Upper lobe of left lung (tissue), 6 donors: ENCODE data around the gene CARMIL1. TPM values are rescaled to one million over a fixed set of nuclear protein-coding genes. Genes with fewer than 3 reads are reported as not detected.

ENCODE experiments used
- ATAC-seq, 2 donors: fragments of 200-7000 bp; cut with Tn5 transposase; one replicate each; pipeline ENCODE4 v1.9.1; 2022; ENCODE audit warnings: mild to moderate bottlenecking in 2 of 2, moderate library complexity in 2 of 2; ENCODE audit not compliant: low FRiP score in 2 of 2
- DNase-seq, 2 donors: peaks; one replicate each; pipeline ENCODE4 v3.0.0-alpha.2; 2019 to 2020
- H3K27ac ChIP-seq, 4 donors: fragments of 200-600 bp; sonication (generic); one replicate each; pipeline ENCODE4 v1.5.1; 2016 to 2019
- H3K27me3 ChIP-seq, 4 donors: fragments of 200-600 bp; sonication (generic); one replicate each; pipeline ENCODE4 v1.5.1; 2017 to 2019
- H3K36me3 ChIP-seq, 4 donors: fragments of 200-600 bp; sonication (generic); one replicate each; pipeline ENCODE4 v1.5.1; 2016 to 2019
- H3K4me1 ChIP-seq, 4 donors: fragments of 200-600 bp; sonication (generic); one replicate each; pipeline ENCODE4 v1.5.1; 2018 to 2019
- H3K4me3 ChIP-seq, 4 donors: fragments of 200-600 bp; sonication (generic); one replicate each; pipeline ENCODE4 v1.5.1; 2017 to 2019; ENCODE audit warnings: mild to moderate bottlenecking in 2 of 4, moderate library complexity in 1 of 4
- H3K9me3 ChIP-seq, 4 donors: fragments of 200-600 bp; sonication (generic); one replicate each; pipeline ENCODE4 v1.5.1; 2018 to 2019
- EP300 ChIP-seq, 4 donors: sonication (generic); formaldehyde crosslinking; IDR thresholded peaks; one replicate each; pipeline ENCODE4 v1.5.1; 2017; ENCODE audit warnings: antibody characterized with exemption in 4 of 4, control low read depth in 2 of 4
- POLR2A ChIP-seq, 4 donors: fragments of 450-650 bp; IDR thresholded peaks; one replicate each; pipeline ENCODE4 v1.5.1; 2016 to 2017; ENCODE audit warnings: antibody characterized with exemption in 4 of 4, mild to moderate bottlenecking in 2 of 4
- POLR2AphosphoS5 ChIP-seq, 2 donors: sonication (generic); formaldehyde crosslinking; IDR thresholded peaks; one replicate each; pipeline ENCODE4 v1.5.1; 2017; ENCODE audit warnings: antibody characterized with exemption in 2 of 2
- WGBS, 2 donors: methylation state at CpG; one replicate each; pipeline ENCODE4 v1.1.5; 2017 to 2018; 5-methylcytosine and 5-hydroxymethylcytosine counted together
- total RNA-seq, 6 donors: library from RNA; depleted of rRNA in 4 of 6; stranded (reverse); fragments of >200 nt in 4 of 6; gene quantifications; one replicate each; pipeline versions ENCODE4 v1.1.0 to v1.2.1, GENCODE V29; 2016 to 2021
- TF ChIP-seq, protein P1 (sequence below), 6 experiments: fragments of 450-650 bp in 4 of 6; fragments of 200-600 bp in 2 of 6; sonication (generic) in 2 of 6; IDR thresholded peaks; one replicate each; pipeline ENCODE4 v1.5.1; 2016 to 2019; ENCODE audit warnings: antibody characterized with exemption in 6 of 6
- donor health status: DM: no; HTN: no; CAD: no; lungs with moderate emphysema.
- donor health status: DM: no; HTN: yes; CAD: no; lungs with severe emphysema.

CARMIL1 gene
- total RNA-seq, 6 donors from 2014 or later, result 19.8 to 78.6 (median 44.9) TPM

DNA sequence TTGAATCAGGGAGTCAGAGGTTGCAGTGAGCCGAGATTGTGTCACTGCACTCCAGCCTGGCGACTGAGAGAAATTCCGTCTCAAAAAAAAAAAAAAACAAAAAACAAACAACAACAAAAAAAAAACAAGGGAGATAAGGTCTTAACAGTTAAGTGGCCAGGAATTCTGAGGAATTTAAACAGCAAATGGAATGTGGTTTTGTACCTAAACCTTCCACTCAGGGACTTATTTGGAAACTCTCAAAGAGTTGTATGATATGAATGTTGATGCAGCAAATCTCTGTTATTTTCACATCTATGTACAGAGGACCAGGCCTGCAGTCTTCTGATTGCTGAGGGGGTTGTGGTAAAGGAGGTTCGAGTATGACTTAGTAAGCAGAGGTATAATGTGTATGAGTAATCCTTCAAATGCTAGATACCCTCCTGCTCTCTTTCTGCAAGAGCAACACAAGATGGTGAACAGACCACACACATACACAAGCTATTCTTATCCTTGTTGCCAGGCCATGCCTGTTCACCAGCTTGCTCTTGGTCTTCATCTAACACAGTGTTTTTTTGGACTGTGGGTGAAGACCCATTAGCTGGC is 197.9 kb downstream of the CARMIL1 start:
- H3K36me3 ChIP-seq, result peaks cover 0 to 11% (median 0%) of the 10 kb centered on the region in 4 donors
- TF ChIP-seq, protein P1, sequence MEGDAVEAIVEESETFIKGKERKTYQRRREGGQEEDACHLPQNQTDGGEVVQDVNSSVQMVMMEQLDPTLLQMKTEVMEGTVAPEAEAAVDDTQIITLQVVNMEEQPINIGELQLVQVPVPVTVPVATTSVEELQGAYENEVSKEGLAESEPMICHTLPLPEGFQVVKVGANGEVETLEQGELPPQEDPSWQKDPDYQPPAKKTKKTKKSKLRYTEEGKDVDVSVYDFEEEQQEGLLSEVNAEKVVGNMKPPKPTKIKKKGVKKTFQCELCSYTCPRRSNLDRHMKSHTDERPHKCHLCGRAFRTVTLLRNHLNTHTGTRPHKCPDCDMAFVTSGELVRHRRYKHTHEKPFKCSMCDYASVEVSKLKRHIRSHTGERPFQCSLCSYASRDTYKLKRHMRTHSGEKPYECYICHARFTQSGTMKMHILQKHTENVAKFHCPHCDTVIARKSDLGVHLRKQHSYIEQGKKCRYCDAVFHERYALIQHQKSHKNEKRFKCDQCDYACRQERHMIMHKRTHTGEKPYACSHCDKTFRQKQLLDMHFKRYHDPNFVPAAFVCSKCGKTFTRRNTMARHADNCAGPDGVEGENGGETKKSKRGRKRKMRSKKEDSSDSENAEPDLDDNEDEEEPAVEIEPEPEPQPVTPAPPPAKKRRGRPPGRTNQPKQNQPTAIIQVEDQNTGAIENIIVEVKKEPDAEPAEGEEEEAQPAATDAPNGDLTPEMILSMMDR (IDR thresholded peaks at IDR 0.05), result no peak
- TF ChIP-seq POLR2A (IDR thresholded peaks at IDR 0.05) (no peak), POLR2AphosphoS5 (IDR thresholded peaks at IDR 0.05) (no peak), EP300 (IDR thresholded peaks at IDR 0.05) (no peak)

DNA sequence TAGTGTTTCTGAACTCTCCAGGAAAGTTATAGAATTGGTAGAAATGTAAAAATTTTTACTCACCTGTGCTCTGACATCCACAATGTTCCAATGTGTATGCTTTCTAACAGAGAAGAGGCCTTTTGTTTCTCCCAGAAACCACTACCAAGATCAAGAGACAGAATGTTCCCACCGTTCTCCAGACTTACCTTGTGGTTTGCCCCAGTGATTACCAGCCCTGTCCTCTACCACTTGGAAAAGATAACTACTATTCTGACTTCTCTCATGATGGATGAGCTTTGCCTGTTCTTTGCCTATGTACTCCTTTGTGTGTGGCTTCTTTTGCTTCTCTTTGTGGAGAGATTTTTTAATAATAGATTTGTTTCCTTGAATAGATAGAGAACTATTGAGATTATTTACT is 199.8 kb downstream of the CARMIL1 start:
- Histone ChIP-seq H3K4me3 (no peak overlapping the region), H3K27ac (no peak overlapping the region), H3K27me3 (no peaks in the 10 kb centered on the region), H3K36me3 (peaks cover 0 to 6% (median 0%) of the 10 kb centered on the region in 4 donors), H3K9me3 (no peaks in the 10 kb centered on the region), H3K4me1 (no peaks in the 10 kb centered on the region)
- TF ChIP-seq POLR2AphosphoS5 (IDR thresholded peaks at IDR 0.05) (no peak), POLR2A (IDR thresholded peaks at IDR 0.05) (no peak), EP300 (IDR thresholded peaks at IDR 0.05) (no peak)
- TF ChIP-seq, protein P1 (IDR thresholded peaks at IDR 0.05), result no peak
- ATAC-seq (no peak), DNase-seq (no peak)
- WGBS, 2 donors, result 52% methylated on average over 1 of the region's 1 CpG

More for the DNA sequence above, 197.9 kb downstream of the CARMIL1 start:
- no peak overlapping the region for H3K27ac ChIP-seq
- no peak for DNase-seq
- no peak overlapping the region for H3K4me3 ChIP-seq
- no peak for ATAC-seq
- WGBS, 2 donors, result 71 to 75% methylated on average over 4 of the region's 4 CpGs
- H3K27me3 ChIP-seq, result no peaks in the 10 kb centered on the region
- H3K4me1 ChIP-seq, result no peaks in the 10 kb centered on the region
- no peaks in the 10 kb centered on the region for H3K9me3 ChIP-seq

DNA sequence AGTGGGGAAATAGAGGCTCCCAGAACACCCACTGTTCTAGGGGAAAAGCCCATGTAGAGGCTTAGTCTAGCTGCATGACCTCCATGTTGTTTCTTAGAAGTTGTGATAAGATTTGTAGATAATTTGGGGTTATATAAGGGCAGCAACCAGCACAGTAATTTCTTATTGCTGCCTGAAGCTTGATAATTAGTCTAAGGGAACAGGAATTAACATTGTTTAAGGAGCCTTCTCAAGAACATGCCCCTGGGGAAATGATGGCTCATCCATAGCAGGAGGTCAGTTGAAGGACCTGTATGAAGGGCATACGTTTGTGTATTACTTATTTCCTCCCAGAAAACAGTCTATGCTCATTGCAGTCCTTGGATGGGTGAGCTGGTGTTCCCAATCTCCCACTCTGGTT is 202.1 kb downstream of the CARMIL1 start:
- H3K36me3 ChIP-seq, result peaks cover 0 to 8% (median 0%) of the 10 kb centered on the region in 4 donors
- H3K27ac ChIP-seq, result no peak overlapping the region
- H3K4me3 ChIP-seq, result no peak overlapping the region
- no peaks in the 10 kb centered on the region for H3K9me3 ChIP-seq
- DNase-seq (no peak), ATAC-seq (no peak)
- 61 to 88% methylated on average over 1 of the region's 1 CpG for WGBS, 2 donors
- H3K27me3 ChIP-seq, result no peaks in the 10 kb centered on the region
- peaks cover 0 to 5% (median 0%) of the 10 kb centered on the region in 4 donors for H3K4me1 ChIP-seq
- TF ChIP-seq POLR2A (IDR thresholded peaks at IDR 0.05), result no peak

DNA sequence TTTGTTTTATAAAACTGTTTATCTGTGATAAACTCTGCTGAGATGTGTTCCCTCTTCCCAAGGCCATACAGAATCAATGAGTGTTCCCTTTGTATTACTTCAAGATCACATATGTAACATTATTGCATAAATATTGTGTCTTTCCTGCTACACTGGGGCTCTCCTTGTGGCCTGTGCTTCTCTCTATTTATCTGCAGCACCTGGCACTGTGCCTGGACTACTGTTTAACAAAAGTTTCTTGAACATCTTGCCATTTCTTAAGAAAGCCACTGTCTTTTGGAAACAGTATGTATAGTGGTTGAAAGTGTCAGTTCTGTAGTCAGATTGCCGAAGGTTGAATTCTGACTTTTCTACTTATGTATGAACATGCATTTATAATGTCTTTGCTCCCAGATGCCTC is 203.8 kb downstream of the CARMIL1 start:
- TF ChIP-seq EP300 (IDR thresholded peaks at IDR 0.05) (no peak), POLR2AphosphoS5 (IDR thresholded peaks at IDR 0.05) (no peak), POLR2A (IDR thresholded peaks at IDR 0.05) (no peak)
- TF ChIP-seq, protein P1 (IDR thresholded peaks at IDR 0.05), result no peak
- Histone ChIP-seq H3K27me3 (no peaks in the 10 kb centered on the region), H3K36me3 (peaks cover 0 to 8% (median 0%) of the 10 kb centered on the region in 4 donors), H3K4me3 (no peak overlapping the region), H3K9me3 (no peaks in the 10 kb centered on the region), H3K27ac (no peak overlapping the region), H3K4me1 (peaks cover 0 to 9% (median 0%) of the 10 kb centered on the region in 4 donors)
- 68 to 70% methylated on average over 1 of the region's 1 CpG for WGBS, 2 donors
- DNase-seq (no peak), ATAC-seq (no peak)

DNA sequence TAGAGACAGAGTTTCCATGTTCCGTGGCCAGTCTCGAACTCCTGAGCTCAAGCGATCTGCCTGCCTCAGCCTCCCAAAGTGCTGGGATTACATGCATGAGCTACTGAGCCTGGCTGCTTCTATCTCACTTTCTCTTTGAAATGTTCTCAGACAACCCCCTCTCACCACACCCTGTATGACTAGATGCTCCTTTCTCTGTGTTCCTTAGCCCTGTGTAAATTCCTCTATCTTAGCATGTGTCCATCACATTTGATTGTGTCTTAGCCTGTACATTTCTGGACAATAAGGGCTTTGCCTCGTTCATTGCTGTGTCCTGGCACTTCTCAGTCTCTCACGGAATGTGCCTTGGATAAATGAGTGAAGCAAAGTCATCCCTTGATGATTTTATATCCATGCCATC is 204.8 kb downstream of the CARMIL1 start:
- DNase-seq, result no peak
- H3K9me3 ChIP-seq, result no peaks in the 10 kb centered on the region
- WGBS, 2 donors, result 90 to 91% methylated on average over 5 of the region's 5 CpGs
- peaks cover 0 to 8% (median 0%) of the 10 kb centered on the region in 4 donors for H3K36me3 ChIP-seq
- TF ChIP-seq, protein P1 (IDR thresholded peaks at IDR 0.05), result no peak
- TF ChIP-seq POLR2A (IDR thresholded peaks at IDR 0.05) (no peak), EP300 (IDR thresholded peaks at IDR 0.05) (no peak), POLR2AphosphoS5 (IDR thresholded peaks at IDR 0.05) (no peak)
- H3K27ac ChIP-seq, result no peak overlapping the region
- H3K4me1 ChIP-seq, result peaks cover 0 to 9% (median 0%) of the 10 kb centered on the region in 4 donors
- no peak overlapping the region for H3K4me3 ChIP-seq
- ATAC-seq, result peak in 1 of 2 donors; percentile 40
- no peaks in the 10 kb centered on the region for H3K27me3 ChIP-seq
